ENCODE data around the gene STX16. TPM values are rescaled to one million over a fixed set of nuclear protein-coding genes. Genes with fewer than 3 reads are reported as not detected.

The STX16 gene
- total and polyA plus RNA-seq, 2 of the 13 experiments (the other 11 are each of a cell fraction or from before 2014, with no cell fraction given), result 28.0 to 72.7 TPM

GRCh38 chr20:58676161-58676560, 25.1 kb downstream of the STX16 start:
- BruUV-seq (replicated peaks), result no TSS peak
- DNase-seq (ENCODE audit: low spot score) (no peak), FAIRE-seq (no peak), ATAC-seq (no peak)
- Histone ChIP-seq H3K4me3 (replicated peaks in 1 of 3; ENCODE audit: insufficient read depth in 1 of 3, low read depth in 2 of 3, low read length in 3 of 3) (no peak overlapping the region), H4K20me1 (ENCODE audit: insufficient read depth, low read length) (no peaks in the 10 kb centered on the region), H3K79me2 (ENCODE audit: insufficient read depth, low read length) (no peaks in the 10 kb centered on the region), H3K27ac (ENCODE audit: extremely low read length, insufficient read depth, low read length) (no peak overlapping the region), H3K4me1 (ENCODE audit: insufficient read depth, low read length) (no peaks in the 10 kb centered on the region), H2AFZ (ENCODE audit: low read length) (no peak overlapping the region), H3K9me3 (ENCODE audit: low read length) (no peaks in the 10 kb centered on the region), H3K9ac (ENCODE audit: insufficient read depth, low read depth, low read length) (no peak overlapping the region), H3K4me2 (ENCODE audit: low read depth, low read length) (no peak overlapping the region), H3K36me3 (replicated peaks in 1 of 2; ENCODE audit: control insufficient read depth in 1 of 2, insufficient read depth in 2 of 2, low read length in 2 of 2) (peaks cover 27 to 77% of the 10 kb centered on the region in 2 experiments), H3K27me3 (ENCODE audit: control insufficient read depth in 1 of 2, insufficient read depth in 2 of 2, low read length in 2 of 2) (no peaks in the 10 kb centered on the region)
- CTCF ChIA-PET (ENCODE audit: low intra/inter-chr PET ratio, low total read pairs), result no interaction called here
- in situ Hi-C loops (cut with HindIII; ENCODE audit: extremely low pct_ligation_motif_present, low pct_unique_long_range_greater_than_20kb), result no loop called here
- WGBS (ENCODE audit: low lambda C conversion rate), result 98% methylated on average over 19 of the region's 19 CpGs
- intact Hi-C loops (cut with micrococcal nuclease; ENCODE audit: unreplicated experiment), result no loop called here
- POLR2A ChIA-PET, result no interaction called here
- TF ChIP-seq ZNF776 (CRISPR knock-in tag; IDR thresholded peaks at IDR 0.05), result no peak
- TF ChIP-seq ZNF280B (CRISPR knock-in tag; IDR thresholded peaks at IDR 0.05; ENCODE audit: borderline replicate concordance), result no peak
- TF ChIP-seq RBM22 (optimal IDR thresholded peaks at IDR 0.05; ENCODE audit: low read length), result peak; percentile 39
- TF ChIP-seq NCOA1 (CRISPR knock-in tag; IDR thresholded peaks at IDR 0.05), result no peak
- TF ChIP-seq KDM5A (IDR thresholded peaks at IDR 0.05; ENCODE audit: borderline replicate concordance, low read length), result no peak
- TF ChIP-seq, protein P1, sequence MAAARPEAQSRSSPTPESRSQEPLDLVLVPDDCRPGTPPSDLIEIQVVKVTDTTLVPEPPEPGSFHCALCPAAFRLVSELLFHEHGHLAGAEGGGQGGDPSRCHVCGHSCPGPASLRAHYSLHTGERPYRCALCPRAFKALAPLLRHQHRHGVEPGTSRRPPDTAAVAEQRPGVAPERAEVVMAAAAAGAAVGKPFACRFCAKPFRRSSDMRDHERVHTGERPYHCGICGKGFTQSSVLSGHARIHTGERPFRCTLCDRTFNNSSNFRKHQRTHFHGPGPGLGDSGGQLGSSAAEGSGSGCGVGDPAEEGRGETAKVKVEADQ (CRISPR knock-in tag; IDR thresholded peaks at IDR 0.05; ENCODE audit: borderline replicate concordance), result no peak
- no peak for TF ChIP-seq ETV6 (CRISPR knock-in tag; conservative IDR thresholded peaks at IDR 0.05)
- TF ChIP-seq MIXL1 (CRISPR knock-in tag; IDR thresholded peaks at IDR 0.05), result no peak
- TF ChIP-seq AGO2 (optimal IDR thresholded peaks at IDR 0.05; ENCODE audit: low read depth, low read length), result peak; percentile 45
- TF ChIP-seq FOXO4 (CRISPR knock-in tag; conservative IDR thresholded peaks at IDR 0.05), result 0 out of 2 replicates have a peak, but pooled peaks have one; percentile 31
- TF ChIP-seq, protein P2, sequence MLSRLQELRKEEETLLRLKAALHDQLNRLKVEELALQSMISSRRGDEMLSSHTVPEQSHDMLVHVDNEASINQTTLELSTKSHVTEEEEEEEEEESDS (CRISPR knock-in tag; IDR thresholded peaks at IDR 0.05; ENCODE audit: borderline replicate concordance), result no peak
